ENCODE data around the gene TBC1D2.

DNA sequence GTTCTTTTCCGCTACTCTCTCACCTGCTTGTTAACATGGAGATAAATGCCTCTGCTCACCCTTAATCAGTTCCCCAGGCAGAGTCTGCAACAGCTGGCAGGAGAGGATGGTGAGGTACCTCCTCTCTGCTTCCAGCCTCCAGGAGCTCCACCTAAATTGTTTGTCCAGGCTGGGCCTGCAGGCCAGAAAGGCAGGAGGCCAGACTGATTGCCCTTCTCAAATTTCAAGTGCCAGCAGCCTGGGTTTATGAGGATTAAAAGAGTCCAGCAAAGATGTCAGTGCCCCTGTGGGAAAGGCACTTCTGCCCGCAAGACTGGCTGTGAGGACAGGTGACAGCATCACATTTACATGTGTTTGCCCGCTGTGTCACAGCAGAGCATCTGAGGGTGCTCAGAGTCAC, 82.8 kb downstream of the TBC1D2 start:
- TF ChIP-seq, protein P1, sequence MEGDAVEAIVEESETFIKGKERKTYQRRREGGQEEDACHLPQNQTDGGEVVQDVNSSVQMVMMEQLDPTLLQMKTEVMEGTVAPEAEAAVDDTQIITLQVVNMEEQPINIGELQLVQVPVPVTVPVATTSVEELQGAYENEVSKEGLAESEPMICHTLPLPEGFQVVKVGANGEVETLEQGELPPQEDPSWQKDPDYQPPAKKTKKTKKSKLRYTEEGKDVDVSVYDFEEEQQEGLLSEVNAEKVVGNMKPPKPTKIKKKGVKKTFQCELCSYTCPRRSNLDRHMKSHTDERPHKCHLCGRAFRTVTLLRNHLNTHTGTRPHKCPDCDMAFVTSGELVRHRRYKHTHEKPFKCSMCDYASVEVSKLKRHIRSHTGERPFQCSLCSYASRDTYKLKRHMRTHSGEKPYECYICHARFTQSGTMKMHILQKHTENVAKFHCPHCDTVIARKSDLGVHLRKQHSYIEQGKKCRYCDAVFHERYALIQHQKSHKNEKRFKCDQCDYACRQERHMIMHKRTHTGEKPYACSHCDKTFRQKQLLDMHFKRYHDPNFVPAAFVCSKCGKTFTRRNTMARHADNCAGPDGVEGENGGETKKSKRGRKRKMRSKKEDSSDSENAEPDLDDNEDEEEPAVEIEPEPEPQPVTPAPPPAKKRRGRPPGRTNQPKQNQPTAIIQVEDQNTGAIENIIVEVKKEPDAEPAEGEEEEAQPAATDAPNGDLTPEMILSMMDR (IDR thresholded peaks at IDR 0.05; ENCODE audit: low read length) = no peak
- TF ChIP-seq EZH2 (IDR thresholded peaks at IDR 0.05; ENCODE audit: borderline replicate concordance, low read length) = no peak
